Loucy (cell line): Measurements from ENCODE around the gene MMP17.

Experiments
- H2AFZ ChIP-seq: fragments of 200-600 bp; sonication (generic); 2 replicates; pipeline ENCODE4 v1.6.0; 2016; ENCODE audit warnings: antibody characterized with exemption, mild to moderate bottlenecking, low read length, moderate library complexity
- H3F3A ChIP-seq: fragments of 200-600 bp; 2 replicates; pipeline ENCODE4 v1.6.0; 2016; ENCODE audit warnings: antibody characterized with exemption, low read depth, mild to moderate bottlenecking
- H3K27me3 ChIP-seq: fragments of 200-600 bp; sonication (generic); 2 replicates; pipeline ENCODE4 v1.6.1; 2014; ENCODE audit warnings: low read length, mild to moderate bottlenecking; ENCODE audit not compliant: insufficient read depth, poor library complexity, severe bottlenecking
- H3K36me3 ChIP-seq: fragments of 200-600 bp; sonication (generic); 2 replicates; pipeline ENCODE4 v1.6.1; 2016; ENCODE audit warnings: low read length; ENCODE audit not compliant: insufficient read depth
- H3K4me1 ChIP-seq: fragments of 200-600 bp; sonication (generic); 2 replicates; pipeline ENCODE4 v1.5.1; 2014; ENCODE audit warnings: low read length, mild to moderate bottlenecking; ENCODE audit not compliant: insufficient read depth, poor library complexity, severe bottlenecking
- H3K4me2 ChIP-seq: fragments of 200-600 bp; sonication (generic); 2 replicates; pipeline ENCODE4 v1.6.0; 2014; ENCODE audit warnings: antibody characterized with exemption, low read length, low read depth, mild to moderate bottlenecking; ENCODE audit not compliant: poor library complexity, severe bottlenecking
- H3K4me3 ChIP-seq: fragments of 200-600 bp; sonication (generic); 2 replicates; pipeline ENCODE4 v1.5.1; 2014; ENCODE audit warnings: low read length, mild to moderate bottlenecking, mixed read lengths; ENCODE audit not compliant: poor library complexity, severe bottlenecking
- H3K79me2 ChIP-seq: fragments of 200-600 bp; sonication (generic); 2 replicates; pipeline ENCODE4 v1.6.1; 2014; ENCODE audit warnings: low read length; ENCODE audit not compliant: insufficient read depth
- H3K9ac ChIP-seq: fragments of 200-600 bp; sonication (generic); 2 replicates; pipeline ENCODE4 v1.6.0; 2014; ENCODE audit warnings: mild to moderate bottlenecking, low read depth, low read length, moderate library complexity; ENCODE audit not compliant: poor library complexity, severe bottlenecking
- H3K9me2 ChIP-seq: fragments of 200-600 bp; sonication (generic); replicated peaks from 2 replicates; pipeline ENCODE4 v1.6.1; 2016; ENCODE audit warnings: low read depth, low read length, mixed read lengths
- H3K9me3 ChIP-seq: fragments of 200-600 bp; sonication (generic); 2 replicates; pipeline ENCODE4 v1.6.1; 2014; ENCODE audit warnings: mild to moderate bottlenecking, antibody characterized with exemption, low read length, low read depth; ENCODE audit not compliant: insufficient read depth
- H4K20me1 ChIP-seq: fragments of 200-600 bp; sonication (generic); 2 replicates; pipeline ENCODE4 v1.6.0; 2014; ENCODE audit warnings: antibody characterized with exemption, low read length, mild to moderate bottlenecking; ENCODE audit not compliant: insufficient read depth, poor library complexity, severe bottlenecking
- EZH2phosphoT487 ChIP-seq: fragments of 200-600 bp; IDR thresholded peaks from 2 replicates; pipeline ENCODE4 v1.6.1; 2018; ENCODE audit warnings: antibody characterized with exemption, mild to moderate bottlenecking, moderate library complexity, borderline replicate concordance
- TF ChIP-seq, protein P1 (sequence below): fragments of 200-600 bp; sonication (generic); conservative IDR thresholded peaks from 2 replicates; pipeline ENCODE4 v1.5.1; 2014; ENCODE audit warnings: mild to moderate bottlenecking, antibody characterized with exemption, low read length

MMP17 gene

DNA sequence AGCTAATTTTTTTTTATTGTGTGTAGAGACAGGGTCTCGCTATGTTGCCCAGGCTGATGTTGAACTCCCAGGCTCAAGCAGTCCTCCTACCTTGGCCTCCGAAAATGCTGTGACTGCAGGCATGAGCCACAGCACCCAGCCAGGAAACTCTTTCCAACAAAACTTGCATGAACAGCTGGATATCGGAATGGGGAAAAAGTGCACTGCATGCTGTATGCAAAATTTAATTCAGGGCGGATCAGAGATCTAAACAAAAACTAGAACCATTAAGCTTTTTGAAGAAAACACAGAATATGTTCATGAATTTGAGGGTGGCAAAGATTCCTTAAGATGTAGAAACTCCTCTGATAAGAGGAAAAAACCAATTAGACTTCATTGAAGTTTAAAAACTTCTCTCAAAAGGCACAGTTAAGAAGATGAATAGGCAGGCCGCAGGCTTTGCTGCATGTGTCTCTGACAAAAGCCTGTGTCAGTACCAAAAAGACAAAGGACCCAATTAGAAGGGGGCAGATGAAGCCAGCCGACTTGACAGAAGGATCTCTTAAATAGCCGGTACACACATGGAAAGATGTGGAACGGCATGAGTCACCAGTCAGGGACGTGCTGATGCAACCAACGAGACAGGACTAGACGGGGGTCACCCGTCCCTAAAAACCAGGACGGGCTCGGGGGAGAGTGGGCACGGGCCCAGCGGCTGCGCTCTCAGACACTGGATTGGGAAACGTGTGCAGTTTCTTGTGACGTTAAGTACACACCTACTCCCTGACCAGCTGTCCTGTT is 34.8 kb upstream of the MMP17 start:
- Histone ChIP-seq H3K9ac (no peak overlapping the region), H2AFZ (no peak overlapping the region), H3K4me3 (no peak overlapping the region), H3K36me3 (peaks cover 50% of the 10 kb centered on the region; the same call in 1 of the 2 replicates), H4K20me1 (no peaks in the 10 kb centered on the region), H3K4me1 (peaks cover 4% of the 10 kb centered on the region), H3K79me2 (no peaks in the 10 kb centered on the region), H3K9me2 (no peaks in the 10 kb centered on the region), H3F3A (no peaks in the 10 kb centered on the region), H3K27me3 (no peaks in the 10 kb centered on the region), H3K9me3 (no peaks in the 10 kb centered on the region; the same call in 1 of the 2 replicates), H3K4me2 (no peak overlapping the region)
- TF ChIP-seq EZH2phosphoT487, result no peak

DNA sequence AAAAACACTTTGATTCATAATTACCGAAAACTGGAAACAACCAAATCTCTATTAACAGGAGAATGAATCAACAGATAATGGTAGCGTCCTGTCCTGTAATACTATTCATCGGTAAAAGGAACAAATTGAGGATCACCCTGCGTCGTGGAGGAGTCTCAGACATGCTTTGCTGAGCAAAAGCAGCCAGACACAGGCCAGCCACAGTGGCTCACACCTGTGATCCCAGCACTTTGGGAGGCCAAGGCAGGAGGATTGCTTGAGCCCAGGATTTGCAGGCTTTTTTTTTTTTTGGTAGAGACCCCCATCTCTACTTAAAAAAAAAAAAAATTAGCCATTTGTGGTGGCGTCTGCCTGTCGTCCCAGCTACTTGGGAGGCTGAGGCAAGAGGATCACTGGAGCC is 34.1 kb upstream of the MMP17 start:
- no peaks in the 10 kb centered on the region for H3K9me2 ChIP-seq
- no peak overlapping the region for H3K4me3 ChIP-seq
- H3F3A ChIP-seq, result no peaks in the 10 kb centered on the region
- H4K20me1 ChIP-seq, result no peaks in the 10 kb centered on the region
- H3K9ac ChIP-seq, result no peak overlapping the region
- H3K4me2 ChIP-seq, result no peak overlapping the region
- H3K4me1 ChIP-seq, result peaks cover 4% of the 10 kb centered on the region
- H2AFZ ChIP-seq, result no peak overlapping the region
- H3K36me3 ChIP-seq, result peaks cover 48% of the 10 kb centered on the region; the same call in 1 of the 2 replicates
- no peaks in the 10 kb centered on the region for H3K79me2 ChIP-seq
- H3K9me3 ChIP-seq, result no peaks in the 10 kb centered on the region; the same call in 1 of the 2 replicates
- TF ChIP-seq EZH2phosphoT487, result no peak
- TF ChIP-seq, protein P1, sequence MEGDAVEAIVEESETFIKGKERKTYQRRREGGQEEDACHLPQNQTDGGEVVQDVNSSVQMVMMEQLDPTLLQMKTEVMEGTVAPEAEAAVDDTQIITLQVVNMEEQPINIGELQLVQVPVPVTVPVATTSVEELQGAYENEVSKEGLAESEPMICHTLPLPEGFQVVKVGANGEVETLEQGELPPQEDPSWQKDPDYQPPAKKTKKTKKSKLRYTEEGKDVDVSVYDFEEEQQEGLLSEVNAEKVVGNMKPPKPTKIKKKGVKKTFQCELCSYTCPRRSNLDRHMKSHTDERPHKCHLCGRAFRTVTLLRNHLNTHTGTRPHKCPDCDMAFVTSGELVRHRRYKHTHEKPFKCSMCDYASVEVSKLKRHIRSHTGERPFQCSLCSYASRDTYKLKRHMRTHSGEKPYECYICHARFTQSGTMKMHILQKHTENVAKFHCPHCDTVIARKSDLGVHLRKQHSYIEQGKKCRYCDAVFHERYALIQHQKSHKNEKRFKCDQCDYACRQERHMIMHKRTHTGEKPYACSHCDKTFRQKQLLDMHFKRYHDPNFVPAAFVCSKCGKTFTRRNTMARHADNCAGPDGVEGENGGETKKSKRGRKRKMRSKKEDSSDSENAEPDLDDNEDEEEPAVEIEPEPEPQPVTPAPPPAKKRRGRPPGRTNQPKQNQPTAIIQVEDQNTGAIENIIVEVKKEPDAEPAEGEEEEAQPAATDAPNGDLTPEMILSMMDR, result no peak
- H3K27me3 ChIP-seq, result no peaks in the 10 kb centered on the region

DNA sequence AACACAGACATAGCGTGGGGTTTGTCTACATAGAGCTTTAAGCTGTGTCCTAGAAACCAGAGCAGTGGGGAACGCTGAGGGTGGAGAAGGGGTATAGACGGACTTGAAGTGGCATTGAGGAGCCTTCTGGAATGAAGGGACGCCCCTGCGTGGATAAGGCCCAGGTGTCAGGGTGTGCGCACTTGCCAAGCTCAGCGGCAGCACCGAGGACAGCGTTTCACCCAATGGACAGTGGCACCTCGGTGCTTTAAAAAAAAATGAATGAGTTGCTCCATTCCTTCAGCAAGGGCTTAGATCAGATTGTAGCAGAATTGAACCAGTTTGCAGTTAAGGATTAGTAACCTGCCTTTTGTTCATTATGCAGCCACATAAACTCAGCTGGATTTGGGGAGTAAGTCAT is 33.6 kb upstream of the MMP17 start:
- Histone ChIP-seq H3K9me2 (no peaks in the 10 kb centered on the region), H3K27me3 (no peaks in the 10 kb centered on the region), H3K4me2 (no peak overlapping the region), H3K79me2 (no peaks in the 10 kb centered on the region), H3F3A (no peaks in the 10 kb centered on the region), H3K36me3 (peaks cover 44% of the 10 kb centered on the region; the same call in 1 of the 2 replicates), H4K20me1 (no peaks in the 10 kb centered on the region), H3K9ac (no peak overlapping the region), H3K4me1 (peaks cover 5% of the 10 kb centered on the region), H2AFZ (no peak overlapping the region), H3K9me3 (no peaks in the 10 kb centered on the region; the same call in 1 of the 2 replicates), H3K4me3 (no peak overlapping the region)
- TF ChIP-seq, protein P1, result no peak
- TF ChIP-seq EZH2phosphoT487, result no peak
